HG03066 (cell line): ENCODE results near the gene GYPC.

ENCODE experiments used
- ATAC-seq: cut with Tn5 transposase; IDR thresholded peaks from one replicate; pipeline ENCODE4 v1.9.1; 2021; ENCODE audit warnings: low read depth; ENCODE audit not compliant: unreplicated experiment

Gene GYPC

DNA sequence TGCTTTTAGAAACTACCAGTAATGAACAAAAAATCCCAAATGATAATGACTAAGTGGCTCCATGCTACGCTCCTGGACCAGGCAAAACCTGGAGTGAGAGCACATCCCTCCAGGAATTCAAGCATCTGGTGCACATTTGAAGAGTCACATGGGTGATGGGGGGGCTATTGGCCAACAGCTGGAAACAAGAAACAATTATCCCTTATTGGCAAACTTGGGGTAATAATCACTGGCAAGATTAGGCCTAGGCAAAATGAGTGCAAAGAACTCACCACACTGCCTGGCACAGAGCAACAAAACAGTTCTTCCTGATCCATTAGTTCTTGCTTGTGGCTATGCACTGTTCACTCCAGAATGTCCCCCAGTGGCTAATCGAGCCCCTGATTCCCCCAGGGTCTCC is 66.1 kb downstream of the GYPC start:
- ATAC-seq, result no peak

DNA sequence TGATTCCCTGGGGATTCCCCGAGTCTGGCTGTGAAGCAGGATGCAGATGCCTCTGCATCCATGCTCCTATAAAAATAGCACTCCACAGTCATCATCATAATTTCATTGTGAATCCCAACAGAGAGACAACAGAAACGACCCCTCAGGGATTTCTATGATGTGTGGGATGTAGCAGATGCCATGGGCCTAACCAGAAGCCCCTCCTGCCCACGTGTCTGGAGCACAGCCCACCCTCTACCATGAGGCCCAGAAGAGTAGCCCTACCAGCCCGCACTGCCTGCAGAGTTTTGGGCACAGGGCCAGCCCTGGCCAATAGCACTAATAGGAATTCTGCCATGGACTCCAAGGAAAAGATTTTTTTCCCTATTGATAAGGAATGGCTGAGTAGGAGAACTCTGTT is 66.6 kb downstream of the GYPC start:
- no peak for ATAC-seq

GRCh38 chr2:126723281-126723815 is 67.4 kb downstream of the GYPC start:
- no peak for ATAC-seq

- ATAC-seq, result no peak
These were observed 69.6 kb downstream of the GYPC start for GRCh38 chr2:126725580-126725979.

DNA sequence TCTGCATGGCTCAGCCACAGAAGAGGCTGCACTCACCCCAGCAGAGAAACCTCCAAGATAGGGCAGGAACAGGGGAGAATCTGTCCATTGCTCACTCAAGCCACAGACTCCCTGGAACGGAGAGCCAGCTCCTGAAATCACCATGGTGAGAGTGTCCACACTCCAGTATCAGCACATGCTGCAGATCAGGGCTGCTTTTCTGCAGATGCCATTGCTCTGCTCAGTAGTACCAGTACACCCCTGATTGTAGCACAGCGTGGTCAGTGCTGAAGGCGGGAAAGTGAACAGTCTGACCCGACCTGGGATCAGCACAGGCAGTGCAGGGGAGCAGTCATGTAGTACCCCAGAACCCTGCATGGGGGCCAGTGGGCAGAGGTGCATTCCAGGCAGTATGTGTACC is 73.9 kb downstream of the GYPC start:
- no peak for ATAC-seq

GRCh38 chr2:126730655-126731054 is 74.7 kb downstream of the GYPC start:
- no peak for ATAC-seq

DNA sequence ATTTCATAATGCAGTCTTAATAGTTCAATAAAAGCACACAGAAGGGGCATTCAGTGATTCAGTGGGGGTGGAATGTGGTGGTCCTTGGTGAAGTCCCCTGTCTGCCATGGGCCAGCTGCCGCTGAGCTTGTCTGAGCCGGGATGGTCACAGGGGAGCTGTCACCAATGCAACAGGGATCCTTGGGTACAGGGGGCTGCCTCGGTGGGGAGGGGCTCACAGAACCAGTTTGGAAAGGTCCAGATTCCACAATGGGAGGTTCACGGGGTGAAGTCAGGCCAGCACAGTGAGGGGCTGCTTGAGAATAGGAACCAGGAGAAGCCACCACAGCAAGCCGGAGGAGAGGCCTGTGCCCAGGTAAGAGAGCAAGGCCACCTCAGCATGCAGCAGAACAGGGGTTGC is 75.4 kb downstream of the GYPC start:
- ATAC-seq, result no peak

GRCh38 chr2:126732682-126733245 is 76.8 kb downstream of the GYPC start:
- no peak for ATAC-seq

DNA sequence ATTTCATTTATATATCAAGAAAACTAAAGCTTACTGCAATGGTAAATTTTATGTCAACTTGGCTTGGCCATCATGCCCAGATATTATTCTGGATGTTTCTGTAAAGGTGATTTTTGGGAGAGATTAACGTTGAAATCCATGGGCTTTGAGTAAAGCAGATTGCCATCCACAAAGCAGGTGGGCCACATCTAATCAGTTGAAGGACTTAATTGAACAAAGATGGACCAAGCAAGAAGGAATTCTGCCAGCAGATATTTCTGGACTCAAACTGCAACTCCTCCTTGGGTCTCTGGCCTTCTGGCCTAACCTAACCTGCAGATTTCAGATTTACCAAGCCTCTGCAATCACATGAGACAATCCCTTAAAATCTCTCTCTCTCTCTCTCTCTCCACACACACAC is 77.8 kb downstream of the GYPC start:
- ATAC-seq, result no peak

DNA sequence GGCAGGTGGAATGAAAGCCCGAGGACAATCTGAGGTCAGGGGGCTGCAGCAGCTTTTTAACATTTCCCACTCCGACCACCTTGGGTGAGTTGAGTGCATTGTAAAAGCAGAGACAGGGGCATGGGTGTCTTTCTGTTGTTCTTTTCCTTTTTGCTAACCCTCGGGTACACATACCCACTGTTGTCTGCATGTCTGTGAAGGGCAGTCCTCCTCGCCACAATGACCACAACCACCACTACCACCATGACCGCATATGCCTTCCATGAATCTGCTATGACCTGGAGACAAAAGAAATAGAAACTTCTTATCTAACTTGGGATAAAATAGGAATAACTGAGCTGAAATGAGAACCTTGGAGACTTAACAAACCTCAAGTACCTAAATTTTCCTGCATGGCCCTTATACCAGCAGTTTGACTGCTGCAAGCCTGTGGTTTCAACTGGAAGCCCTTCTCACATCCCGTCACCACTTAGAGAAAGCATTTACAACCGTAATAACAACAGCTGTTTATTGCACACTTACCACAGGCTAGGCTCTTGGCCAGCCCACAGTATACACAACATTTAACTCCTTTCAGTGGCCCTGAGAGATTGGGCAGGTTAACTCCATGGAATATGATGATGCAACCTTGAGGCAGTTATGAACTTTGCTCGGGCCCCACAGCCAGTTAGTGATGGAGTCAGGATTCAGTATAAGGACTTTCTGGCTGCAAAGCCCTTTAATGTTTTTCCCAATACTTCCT is 80.3 kb downstream of the GYPC start:
- ATAC-seq, result no peak

DNA sequence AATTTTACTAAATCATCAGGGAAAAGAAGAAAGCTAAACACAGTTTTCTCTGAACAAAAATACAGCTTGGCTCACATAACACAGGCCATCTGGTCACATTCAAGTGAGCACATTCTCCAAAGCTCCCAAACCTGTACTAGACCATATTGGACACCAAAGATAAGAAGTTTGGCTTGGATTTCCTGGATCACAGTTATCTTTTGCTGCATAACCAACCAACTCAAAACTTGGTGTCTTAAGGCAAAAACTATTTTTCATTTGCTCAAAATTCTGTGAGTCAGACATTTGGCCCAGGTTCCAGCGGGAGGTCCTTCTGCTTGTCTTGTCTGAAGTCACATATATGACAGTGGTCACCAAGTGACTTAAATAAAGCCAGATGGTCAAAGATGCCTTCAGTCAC is 83.2 kb downstream of the GYPC start:
- no peak for ATAC-seq

DNA sequence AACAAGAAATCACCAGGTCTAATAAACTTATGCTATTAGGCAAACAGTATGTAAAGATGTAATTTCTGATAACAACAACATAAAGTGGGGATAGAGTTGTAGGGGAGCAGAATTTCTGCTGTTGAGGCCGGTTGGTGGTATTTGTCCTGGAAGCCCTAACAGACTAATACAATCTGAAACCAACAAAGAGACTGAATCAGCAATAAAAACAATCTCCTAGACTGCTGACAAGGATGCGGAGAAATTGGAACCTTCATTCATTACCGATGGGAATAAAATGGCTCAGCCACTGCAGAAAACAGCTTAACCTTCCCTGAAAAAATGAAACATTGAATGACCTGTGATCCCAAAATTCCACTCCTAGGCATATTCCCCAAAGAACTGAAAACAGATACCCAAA is 88.7 kb downstream of the GYPC start:
- no peak for ATAC-seq
